ENCODE measurements around the gene ADD3.

Gene ADD3

GRCh38 chr10:110006358-110007160, 1.2 kb upstream of the ADD3 start:
- no peak for DNase-seq

GRCh38 chr10:110007161-110007700, 553 bp upstream of the ADD3 start:
- DNase-seq: no peak

GRCh38 chr10:110008518-110009339, 945 bp downstream of the ADD3 start:
- DNase-seq: peak; percentile 12

GRCh38 chr10:110009736-110010475, 2.1 kb downstream of the ADD3 start:
- DNase-seq: peak; percentile 19

GRCh38 chr10:110010486-110011378, 2.9 kb downstream of the ADD3 start:
- DNase-seq: no peak

- no peak for DNase-seq
Measured at GRCh38 chr10:110011681-110012080, 3.9 kb downstream of the ADD3 start.

GRCh38 chr10:110013630-110014293, 6.0 kb downstream of the ADD3 start:
- DNase-seq: no peak

GRCh38 chr10:110016039-110016438, 8.3 kb downstream of the ADD3 start:
- no peak for DNase-seq

- DNase-seq: no peak
Measured at GRCh38 chr10:110017052-110017451, 9.3 kb downstream of the ADD3 start.

GRCh38 chr10:110017907-110018306, 10.1 kb downstream of the ADD3 start:
- no peak for DNase-seq

GRCh38 chr10:110020265-110020664, 12.5 kb downstream of the ADD3 start:
- DNase-seq: no peak

- DNase-seq: no peak
Measured at GRCh38 chr10:110022716-110023504, 15.1 kb downstream of the ADD3 start.

GRCh38 chr10:110023785-110024465, 16.1 kb downstream of the ADD3 start:
- DNase-seq: no peak

- no peak for DNase-seq
Measured at GRCh38 chr10:110029450-110029849, 21.7 kb downstream of the ADD3 start.

GRCh38 chr10:110032801-110033700, 25.3 kb downstream of the ADD3 start:
- no peak for DNase-seq

GRCh38 chr10:110033701-110034235, 26.0 kb downstream of the ADD3 start:
- DNase-seq: no peak

- DNase-seq: no peak
Measured at GRCh38 chr10:110034596-110034995, 26.8 kb downstream of the ADD3 start.

All from effector CD8-positive, alpha-beta T cell (primary cell).